GM12873 (cell line): Measurements from ENCODE around the gene MAGI1.

ENCODE experiments used
- TF ChIP-seq, protein P1 (sequence below): IDR thresholded peaks from 2 replicates; pipeline ENCODE4 v1.5.1; 2012; ENCODE audit warnings: low read depth, mild to moderate bottlenecking, moderate library complexity, low read length, control low read depth; ENCODE audit not compliant: insufficient read depth; ENCODE audit errors: missing control alignments

MAGI1 gene

DNA sequence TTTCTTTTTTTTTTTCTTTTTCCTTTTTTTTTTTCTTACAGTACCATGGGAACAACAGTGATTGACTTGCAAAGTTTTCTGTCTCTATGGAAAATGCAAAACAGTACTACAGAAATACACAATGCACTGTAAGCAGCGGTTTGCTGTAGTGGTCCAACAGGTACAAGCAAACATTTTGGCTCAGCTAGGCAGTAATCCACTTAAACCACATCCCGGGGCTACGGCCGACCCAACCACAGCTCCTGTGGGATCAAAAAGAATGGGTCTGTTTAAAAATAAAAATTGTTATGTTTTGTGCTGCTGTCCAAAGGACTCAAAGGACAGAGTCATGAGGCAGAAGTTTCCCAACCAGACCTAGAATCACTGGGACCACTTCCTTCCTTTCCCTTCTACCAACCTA, 683.8 kb downstream of the MAGI1 start:
- TF ChIP-seq, protein P1, sequence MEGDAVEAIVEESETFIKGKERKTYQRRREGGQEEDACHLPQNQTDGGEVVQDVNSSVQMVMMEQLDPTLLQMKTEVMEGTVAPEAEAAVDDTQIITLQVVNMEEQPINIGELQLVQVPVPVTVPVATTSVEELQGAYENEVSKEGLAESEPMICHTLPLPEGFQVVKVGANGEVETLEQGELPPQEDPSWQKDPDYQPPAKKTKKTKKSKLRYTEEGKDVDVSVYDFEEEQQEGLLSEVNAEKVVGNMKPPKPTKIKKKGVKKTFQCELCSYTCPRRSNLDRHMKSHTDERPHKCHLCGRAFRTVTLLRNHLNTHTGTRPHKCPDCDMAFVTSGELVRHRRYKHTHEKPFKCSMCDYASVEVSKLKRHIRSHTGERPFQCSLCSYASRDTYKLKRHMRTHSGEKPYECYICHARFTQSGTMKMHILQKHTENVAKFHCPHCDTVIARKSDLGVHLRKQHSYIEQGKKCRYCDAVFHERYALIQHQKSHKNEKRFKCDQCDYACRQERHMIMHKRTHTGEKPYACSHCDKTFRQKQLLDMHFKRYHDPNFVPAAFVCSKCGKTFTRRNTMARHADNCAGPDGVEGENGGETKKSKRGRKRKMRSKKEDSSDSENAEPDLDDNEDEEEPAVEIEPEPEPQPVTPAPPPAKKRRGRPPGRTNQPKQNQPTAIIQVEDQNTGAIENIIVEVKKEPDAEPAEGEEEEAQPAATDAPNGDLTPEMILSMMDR = no peak

DNA sequence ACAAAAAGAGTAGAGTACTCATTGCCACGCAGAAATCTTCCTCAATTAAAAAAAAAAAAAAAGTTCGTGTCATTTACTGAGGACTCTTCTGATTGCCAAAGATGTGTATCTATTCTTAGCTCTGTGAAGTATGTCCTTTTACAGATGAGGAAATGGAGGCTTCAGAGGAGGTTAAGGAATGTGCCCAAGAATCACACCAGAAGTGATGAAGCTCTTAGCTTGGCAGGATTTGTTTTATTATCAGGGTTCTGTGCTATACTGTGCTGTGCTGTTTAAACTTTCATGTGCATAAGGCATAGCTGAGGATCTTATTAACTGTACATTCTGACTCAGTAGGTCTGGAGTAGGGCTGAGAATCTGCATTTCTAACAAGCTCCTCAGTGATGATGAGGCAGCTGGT, 685.8 kb downstream of the MAGI1 start:
- TF ChIP-seq, protein P1 = no peak

DNA sequence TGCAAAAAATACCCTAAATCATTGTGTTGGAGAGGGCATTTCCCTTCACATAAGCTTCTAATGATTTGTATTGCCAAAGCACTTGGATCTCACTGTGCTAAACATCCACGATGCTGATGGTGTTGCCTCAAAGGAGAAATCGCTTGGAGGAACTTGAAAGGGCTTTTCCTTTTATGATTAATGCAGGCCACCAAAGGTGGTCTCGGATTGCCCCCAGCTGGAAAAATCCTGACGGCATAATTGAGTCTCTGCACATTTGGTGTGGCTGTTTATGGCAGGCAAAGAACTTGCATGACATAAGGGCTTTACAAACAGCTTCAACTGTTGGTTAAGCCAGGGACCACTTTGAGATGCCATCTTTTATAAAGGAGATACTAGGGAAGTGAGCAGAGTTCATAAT, 687.0 kb downstream of the MAGI1 start:
- TF ChIP-seq, protein P1 = no peak

DNA sequence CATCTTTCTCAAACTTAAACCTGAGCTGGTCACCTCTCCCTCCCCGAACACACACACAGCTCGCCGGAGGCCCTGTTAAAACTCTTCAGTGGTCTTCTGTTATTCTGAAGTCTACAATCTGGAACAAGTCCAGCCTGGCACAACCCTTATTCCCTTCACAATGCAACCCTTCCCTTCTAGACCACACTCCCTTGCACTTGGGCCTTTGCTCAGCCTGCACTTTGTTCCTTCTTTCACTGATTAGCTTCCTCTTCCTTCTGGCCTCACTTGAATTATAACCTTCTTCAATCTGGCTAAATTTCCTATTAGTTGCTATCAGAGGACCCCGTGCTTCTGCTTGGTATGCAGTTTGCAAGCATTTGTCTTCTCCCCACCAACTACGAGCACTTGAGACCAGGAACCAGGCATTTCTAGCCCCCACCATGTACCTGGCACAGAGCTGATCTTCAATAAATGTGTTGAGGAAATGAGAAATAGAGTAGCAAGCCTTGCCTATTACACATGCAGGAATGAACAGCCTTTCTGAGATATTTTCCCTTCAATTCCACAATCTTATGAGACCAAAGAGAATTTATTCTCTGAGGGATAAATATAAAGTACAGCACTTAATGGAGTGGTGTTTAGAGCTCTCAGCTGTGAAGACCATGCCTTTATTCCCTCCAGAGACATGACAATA, 687.8 kb downstream of the MAGI1 start:
- TF ChIP-seq, protein P1 = no peak

DNA sequence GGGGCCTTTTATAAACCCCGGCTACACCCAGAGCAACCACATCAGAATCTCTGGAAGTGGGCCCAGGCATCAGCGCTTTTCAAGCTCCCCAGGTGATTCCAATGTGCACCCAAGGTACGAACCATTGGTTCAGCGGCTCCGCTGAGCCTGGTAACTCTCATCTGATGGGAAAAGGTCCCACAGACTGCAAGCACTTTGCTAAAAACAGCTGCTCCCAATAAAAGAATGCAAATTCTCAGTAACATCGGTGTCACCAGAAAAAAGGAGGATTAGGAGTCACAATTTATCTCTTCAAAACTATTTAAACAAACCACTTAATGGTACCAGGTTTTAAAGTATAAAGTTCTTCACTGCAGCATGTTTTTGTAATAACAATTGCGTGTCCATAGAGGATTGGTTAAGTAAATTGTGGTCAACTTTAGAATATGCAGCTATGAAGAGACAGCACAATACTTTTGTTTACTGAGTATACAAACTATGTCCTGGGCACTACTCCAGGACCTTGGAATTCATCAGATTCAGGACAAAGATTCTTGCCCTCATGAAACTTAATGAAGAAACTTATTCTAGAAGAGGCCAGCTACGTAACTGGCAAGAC, 690.2 kb downstream of the MAGI1 start:
- TF ChIP-seq, protein P1 = no peak

DNA sequence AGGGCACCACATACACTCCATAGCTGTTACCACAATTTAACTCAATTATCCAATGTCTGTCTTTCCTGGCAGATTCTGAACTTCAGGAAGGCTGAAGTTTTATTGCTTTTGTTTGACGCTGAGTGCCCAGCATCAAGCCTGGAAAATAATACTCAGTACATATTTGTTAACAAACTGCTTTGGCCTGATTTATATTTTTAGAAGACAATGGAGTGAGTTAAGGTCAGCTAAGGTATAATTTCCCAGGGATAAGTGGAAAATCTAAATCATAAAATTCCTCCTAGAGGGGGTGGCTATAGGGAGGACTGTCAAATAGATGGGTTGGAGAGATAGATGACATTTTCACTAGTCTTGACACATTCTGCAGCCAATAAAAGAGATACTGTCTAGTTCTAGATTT, 691.6 kb downstream of the MAGI1 start:
- TF ChIP-seq, protein P1 = no peak

DNA sequence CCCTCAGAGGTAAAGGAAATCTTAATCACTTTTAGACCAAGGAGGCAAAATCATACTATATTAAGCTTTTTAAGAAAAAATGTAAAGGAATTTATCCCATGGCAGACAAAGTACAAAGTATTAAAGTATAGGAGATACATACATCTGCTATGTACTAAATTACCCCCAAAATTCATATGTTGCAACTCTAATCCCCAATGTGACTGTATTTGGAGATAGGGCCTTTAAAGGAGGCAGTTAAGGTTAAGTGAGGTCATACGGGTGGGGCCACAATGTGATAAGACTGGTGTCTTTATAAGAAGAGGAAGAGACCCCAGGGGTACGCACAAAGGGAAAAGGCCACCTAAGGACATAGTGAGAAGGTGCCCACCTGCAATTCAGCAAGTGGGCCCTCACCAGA, 693.9 kb downstream of the MAGI1 start:
- TF ChIP-seq, protein P1 = no peak
